NK-92 treated with Interleukin-12 subunit alpha and Interleukin-12 subunit beta, amount 100 ng/mL, for 24 hours (cell line): ENCODE results near the gene SPEM3.

Source experiments
- DNase-seq: peaks from one replicate; lab custom pipeline; 2025; lab: John Stamatoyannopoulos, UW

The SPEM3 gene

GRCh38 chr17:7428557-7428956 lies at the start of gene SPEM3:
Gene SPEM3, plus strand, starts transcription at chr17:7428857. Its CDS starts 46 bp downstream, at chr17:7428903.
- no peak for DNase-seq

- no peak for DNase-seq
These were observed 49.5 kb upstream of the SPEM3 start for GRCh38 chr17:7379134-7379533.

- no peak for DNase-seq
These were observed 48.3 kb upstream of the SPEM3 start for GRCh38 chr17:7380321-7380720.

GRCh38 chr17:7380855-7381683 lies 47.6 kb upstream of the SPEM3 start, which contains the start of gene TNK1:
Gene TNK1, plus strand, starts transcription at chr17:7381089. Its CDS starts 1,838 bp downstream, at chr17:7382927.
- DNase-seq = no peak

- DNase-seq = no peak
These were observed 45.8 kb upstream of the SPEM3 start for GRCh38 chr17:7382901-7383300.

GRCh38 chr17:7383371-7383741 lies 45.3 kb upstream of the SPEM3 start:
- DNase-seq = no peak

GRCh38 chr17:7383742-7384488 lies 44.7 kb upstream of the SPEM3 start:
- no peak for DNase-seq

GRCh38 chr17:7384489-7385081 lies 44.1 kb upstream of the SPEM3 start:
- DNase-seq = no peak

GRCh38 chr17:7388856-7389255 lies 39.8 kb upstream of the SPEM3 start:
- DNase-seq = no peak

- DNase-seq = no peak
These were observed 38.4 kb upstream of the SPEM3 start for GRCh38 chr17:7389924-7390910.

GRCh38 chr17:7391307-7391706 lies 37.4 kb upstream of the SPEM3 start:
- no peak for DNase-seq

GRCh38 chr17:7392696-7393612 lies 35.7 kb upstream of the SPEM3 start:
- no peak for DNase-seq

GRCh38 chr17:7393613-7394451 lies 34.8 kb upstream of the SPEM3 start:
- no peak for DNase-seq

GRCh38 chr17:7394452-7395191 lies 34.0 kb upstream of the SPEM3 start, which contains the start of gene PLSCR3:
Gene PLSCR3, minus strand, starts transcription at chr17:7394525. Its CDS starts 415 bp downstream, at chr17:7394110.
- DNase-seq = peak; percentile 47

GRCh38 chr17:7396147-7396546 lies 32.5 kb upstream of the SPEM3 start:
- no peak for DNase-seq

GRCh38 chr17:7398612-7399011 lies 30.0 kb upstream of the SPEM3 start:
- DNase-seq = no peak

- DNase-seq = no peak
These were observed 25.5 kb upstream of the SPEM3 start for GRCh38 chr17:7403043-7403726.

GRCh38 chr17:7403727-7403976 lies 25.0 kb upstream of the SPEM3 start:
- DNase-seq = no peak
